Activated gamma-delta T cell (primary cell): Measurements from ENCODE around the gene PNMA6E.

Source experiments
- DNase-seq: peaks from one replicate; lab custom pipeline; 2025; lab: John Stamatoyannopoulos, UW

The PNMA6E gene

DNA sequence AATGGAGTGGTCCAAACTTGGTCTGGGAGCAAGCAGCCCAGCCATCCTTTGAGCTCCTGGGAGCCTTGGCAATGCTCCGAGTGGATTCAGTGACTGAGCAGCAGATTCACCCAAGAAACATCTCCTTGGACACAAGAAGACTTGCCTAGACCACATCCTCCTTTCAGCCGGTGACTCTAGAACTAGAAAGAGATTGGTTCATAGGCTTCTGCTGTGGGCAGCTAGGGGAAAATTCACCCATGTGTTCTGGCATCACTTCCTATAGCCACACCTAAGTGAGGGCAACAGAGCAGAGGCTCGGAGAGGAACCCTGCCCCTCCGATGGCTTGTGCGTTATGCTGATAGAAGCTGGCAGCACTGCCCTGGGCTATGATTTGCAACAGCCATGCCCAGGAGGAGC is 51.2 kb downstream of the PNMA6E start:
- DNase-seq = no peak

DNA sequence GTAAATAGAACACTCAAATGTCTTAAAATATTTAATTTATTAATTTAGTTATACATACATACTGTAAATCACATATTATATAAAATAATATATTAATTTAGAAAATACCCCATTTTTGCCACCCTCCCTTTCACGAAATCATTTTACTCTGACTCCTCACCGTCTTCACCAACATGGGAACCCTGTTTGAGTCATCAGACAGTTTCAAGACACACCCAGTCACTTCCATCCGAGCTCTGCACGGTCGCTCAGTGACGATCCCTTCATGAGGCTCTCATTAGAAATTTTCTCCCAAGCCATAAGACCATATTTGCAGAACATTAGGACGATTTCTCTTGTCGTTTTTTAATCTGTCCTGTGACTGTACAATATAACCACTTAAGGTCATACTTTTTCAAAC is 52.7 kb downstream of the PNMA6E start:
- DNase-seq = no peak

DNA sequence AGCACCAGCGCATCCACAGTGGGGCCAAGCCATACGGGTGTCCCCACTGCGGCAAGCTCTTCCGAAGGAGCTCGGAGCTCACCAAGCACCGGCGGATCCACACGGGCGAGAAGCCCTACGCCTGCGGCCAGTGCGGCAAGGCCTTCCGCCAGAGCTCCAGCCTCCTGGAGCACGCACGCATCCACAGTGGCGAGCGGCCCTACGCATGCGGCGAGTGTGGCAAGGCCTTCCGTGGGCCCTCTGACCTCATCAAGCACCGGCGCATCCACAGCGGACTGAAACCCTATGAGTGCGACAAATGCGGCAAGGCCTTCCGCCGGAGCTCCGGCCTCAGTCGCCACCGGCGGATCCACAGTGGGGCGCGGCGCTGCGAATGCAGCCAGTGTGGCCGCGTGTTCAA is 53.6 kb downstream of the PNMA6E start:
- DNase-seq = no peak
